ENCODE data around the gene TIMM10. TPM values are rescaled to one million over a fixed set of nuclear protein-coding genes. Genes with fewer than 3 reads are reported as not detected.

TIMM10 gene
- total and polyA plus RNA-seq, 4 donors, result 30.8 to 71.1 (median 37.3) TPM

DNA sequence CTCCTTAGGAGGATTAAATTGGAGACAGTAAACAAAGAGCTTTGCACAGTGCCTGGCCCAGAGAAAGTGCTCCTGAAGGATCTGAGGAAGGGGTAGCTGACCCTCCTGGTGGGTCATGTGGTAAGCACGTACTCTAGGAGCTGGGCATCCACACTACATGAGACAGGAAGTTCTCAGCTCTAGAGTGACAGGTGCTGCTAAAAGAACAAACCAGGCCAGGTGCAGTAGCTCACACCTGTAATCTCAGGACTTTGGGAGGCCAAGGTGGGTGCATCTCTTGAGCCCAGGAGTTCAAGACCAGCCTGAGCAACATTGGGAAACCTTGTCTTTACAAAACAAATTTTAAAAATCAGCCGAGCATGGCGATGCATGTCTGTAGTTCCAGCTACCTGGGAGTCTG is 28.2 kb downstream of the TIMM10 start:
- Histone ChIP-seq H3K27me3 (ENCODE audit: control insufficient read depth in 1 of 2, insufficient read depth in 2 of 2, low read length in 1 of 2) (no peaks in the 10 kb centered on the region), H3K4me1 (ENCODE audit: control insufficient read depth in 1 of 2, insufficient read depth in 2 of 2, low read length in 2 of 2) (no peaks in the 10 kb centered on the region), H3K27ac (ENCODE audit: low read depth in 1 of 2, low read length in 2 of 2) (peak overlapping the region in 1 of 2 donors; percentile 2), H3K4me3 (ENCODE audit: low read length in 2 of 2) (no peak overlapping the region), H3K36me3 (ENCODE audit: control insufficient read depth in 1 of 2, insufficient read depth in 2 of 2, low read length in 1 of 2) (no peaks in the 10 kb centered on the region), H3K9me3 (ENCODE audit: control insufficient read depth, low read length) (no peaks in the 10 kb centered on the region)
- intact Hi-C loops (cut with DNase I), result no loop called here
- no peak for ATAC-seq (ENCODE audit: low FRiP score)
- no peak for DNase-seq
- WGBS, 2 donors, result 95 to 100% methylated on average over 3 of the region's 3 CpGs

DNA sequence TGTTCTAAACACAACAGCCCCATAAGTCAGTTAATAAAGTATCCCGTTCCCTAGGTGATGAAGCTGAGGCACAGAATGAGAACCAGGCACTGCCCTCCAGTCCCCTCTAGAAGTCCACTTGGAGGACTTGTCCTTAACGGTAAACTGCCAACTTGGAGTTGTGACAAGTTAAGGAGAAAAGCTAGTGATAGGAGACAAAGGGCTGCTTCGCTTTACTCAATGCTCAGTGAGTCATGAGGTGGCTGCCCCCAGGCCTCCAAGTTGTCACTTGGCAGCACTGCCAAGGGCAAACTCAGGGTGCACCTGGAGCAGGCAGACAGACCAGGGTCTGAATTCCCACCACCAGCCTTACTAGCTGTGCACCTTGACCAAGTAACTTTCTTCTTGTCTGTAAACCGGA is 28.6 kb downstream of the TIMM10 start:
- H3K4me3 ChIP-seq (ENCODE audit: low read length in 2 of 2), result no peak overlapping the region
- H3K27me3 ChIP-seq (ENCODE audit: control insufficient read depth in 1 of 2, insufficient read depth in 2 of 2, low read length in 1 of 2), result no peaks in the 10 kb centered on the region
- ATAC-seq (ENCODE audit: low FRiP score) (no peak), DNase-seq (no peak)
- H3K36me3 ChIP-seq (ENCODE audit: control insufficient read depth in 1 of 2, insufficient read depth in 2 of 2, low read length in 1 of 2), result no peaks in the 10 kb centered on the region
- H3K4me1 ChIP-seq (ENCODE audit: control insufficient read depth in 1 of 2, insufficient read depth in 2 of 2, low read length in 2 of 2), result no peaks in the 10 kb centered on the region
- WGBS, 2 donors, result 55 to 61% methylated on average over 4 of the region's 4 CpGs
- no peaks in the 10 kb centered on the region for H3K9me3 ChIP-seq (ENCODE audit: control insufficient read depth, low read length)
- no peak overlapping the region for H3K27ac ChIP-seq (ENCODE audit: low read depth in 1 of 2, low read length in 2 of 2)
- intact Hi-C loops (cut with DNase I), result no loop called here

DNA sequence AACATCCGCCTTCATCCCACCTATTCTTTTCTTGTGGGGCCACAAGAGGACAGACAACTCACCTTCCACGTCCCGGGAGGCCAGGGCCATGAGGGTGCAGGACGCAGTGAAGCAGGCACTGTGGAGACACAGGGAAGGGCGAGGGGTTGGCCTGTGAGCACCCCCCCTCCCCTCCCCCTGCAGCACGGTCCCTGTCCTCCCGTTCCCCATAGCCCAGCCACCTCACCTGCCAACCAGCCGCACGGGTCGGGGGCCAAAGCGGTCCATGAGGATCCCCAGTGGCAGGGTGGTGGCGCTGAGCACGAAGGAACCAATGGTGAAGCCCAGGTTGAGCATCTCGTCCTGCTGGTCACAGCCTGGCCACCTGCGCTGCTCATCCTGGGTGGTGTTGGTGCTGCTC is 29.6 kb downstream of the TIMM10 start:
- Histone ChIP-seq H3K27ac (ENCODE audit: low read depth in 1 of 2, low read length in 2 of 2) (no peak overlapping the region), H3K27me3 (ENCODE audit: control insufficient read depth in 1 of 2, insufficient read depth in 2 of 2, low read length in 1 of 2) (no peaks in the 10 kb centered on the region), H3K36me3 (ENCODE audit: control insufficient read depth in 1 of 2, insufficient read depth in 2 of 2, low read length in 1 of 2) (no peaks in the 10 kb centered on the region), H3K4me3 (ENCODE audit: low read length in 2 of 2) (no peak overlapping the region), H3K4me1 (ENCODE audit: control insufficient read depth in 1 of 2, insufficient read depth in 2 of 2, low read length in 2 of 2) (no peaks in the 10 kb centered on the region), H3K9me3 (ENCODE audit: control insufficient read depth, low read length) (no peaks in the 10 kb centered on the region)
- intact Hi-C loops (cut with DNase I), result no loop called here
- DNase-seq (no peak), ATAC-seq (ENCODE audit: low FRiP score) (no peak)
- WGBS, 2 donors, result 92 to 95% methylated on average over 15 of the region's 15 CpGs

- Histone ChIP-seq H3K36me3 (ENCODE audit: control insufficient read depth in 1 of 2, insufficient read depth in 2 of 2, low read length in 1 of 2) (no peaks in the 10 kb centered on the region), H3K9me3 (ENCODE audit: control insufficient read depth, low read length) (no peaks in the 10 kb centered on the region), H3K4me1 (ENCODE audit: control insufficient read depth in 1 of 2, insufficient read depth in 2 of 2, low read length in 2 of 2) (no peaks in the 10 kb centered on the region), H3K27ac (ENCODE audit: low read depth in 1 of 2, low read length in 2 of 2) (no peak overlapping the region), H3K4me3 (ENCODE audit: low read length in 2 of 2) (no peak overlapping the region), H3K27me3 (ENCODE audit: control insufficient read depth in 1 of 2, insufficient read depth in 2 of 2, low read length in 1 of 2) (no peaks in the 10 kb centered on the region)
- peak; percentile 11 for ATAC-seq (ENCODE audit: low FRiP score)
- WGBS, 2 donors, result 87 to 89% methylated on average over 8 of the region's 8 CpGs
- intact Hi-C loops (cut with DNase I), result no loop called here
- DNase-seq, result no peak
These were observed 30.0 kb downstream of the TIMM10 start for GRCh38 chr11:57500515-57500914.

DNA sequence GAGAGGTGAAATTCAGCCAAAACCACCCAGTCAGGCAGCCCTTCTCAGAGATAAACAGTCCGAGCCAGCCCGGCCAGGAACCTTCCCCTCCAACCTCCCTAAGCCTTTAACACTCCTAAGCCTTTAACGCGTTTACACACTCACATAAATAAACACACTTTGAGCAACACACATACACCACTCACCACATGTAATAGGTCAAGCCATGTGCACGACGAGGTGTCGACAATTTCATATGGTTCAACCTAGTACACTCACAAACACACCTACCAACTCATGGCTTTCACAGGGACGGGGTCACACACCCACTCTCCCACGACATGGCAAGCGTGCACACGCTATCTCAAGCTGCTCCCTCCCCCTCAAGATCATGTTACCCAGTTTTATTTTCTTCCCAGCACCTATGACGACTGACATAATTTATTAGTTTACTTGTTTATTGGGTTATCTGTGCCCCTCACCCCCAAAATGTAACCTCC is 30.5 kb downstream of the TIMM10 start:
- Histone ChIP-seq H3K4me3 (ENCODE audit: low read length in 2 of 2) (no peak overlapping the region), H3K27ac (ENCODE audit: low read depth in 1 of 2, low read length in 2 of 2) (peak overlapping the region in 1 of 2 donors; percentile 64), H3K27me3 (ENCODE audit: control insufficient read depth in 1 of 2, insufficient read depth in 2 of 2, low read length in 1 of 2) (no peaks in the 10 kb centered on the region), H3K9me3 (ENCODE audit: control insufficient read depth, low read length) (no peaks in the 10 kb centered on the region), H3K36me3 (ENCODE audit: control insufficient read depth in 1 of 2, insufficient read depth in 2 of 2, low read length in 1 of 2) (no peaks in the 10 kb centered on the region), H3K4me1 (ENCODE audit: control insufficient read depth in 1 of 2, insufficient read depth in 2 of 2, low read length in 2 of 2) (no peaks in the 10 kb centered on the region)
- 36 to 37% methylated on average over 12 of the region's 12 CpGs for WGBS, 2 donors
- intact Hi-C loops (cut with DNase I), result loop anchor here in 1 of 2 donors (2.0 kb wide), 1 partner anchor 27 kb away; no protein-coding TSS in a partner anchor
- ATAC-seq (ENCODE audit: low FRiP score) (no peak), DNase-seq (no peak)

GRCh38 chr11:57499413-57499982 is 31.1 kb downstream of the TIMM10 start:
- Histone ChIP-seq H3K4me3 (ENCODE audit: low read length in 2 of 2) (no peak overlapping the region), H3K9me3 (ENCODE audit: control insufficient read depth, low read length) (no peaks in the 10 kb centered on the region), H3K27ac (ENCODE audit: low read depth in 1 of 2, low read length in 2 of 2) (peak overlapping the region in 1 of 2 donors; percentile 64), H3K36me3 (ENCODE audit: control insufficient read depth in 1 of 2, insufficient read depth in 2 of 2, low read length in 1 of 2) (no peaks in the 10 kb centered on the region), H3K4me1 (ENCODE audit: control insufficient read depth in 1 of 2, insufficient read depth in 2 of 2, low read length in 2 of 2) (no peaks in the 10 kb centered on the region), H3K27me3 (ENCODE audit: control insufficient read depth in 1 of 2, insufficient read depth in 2 of 2, low read length in 1 of 2) (no peaks in the 10 kb centered on the region)
- intact Hi-C loops (cut with DNase I), result loop anchor here in 1 of 2 donors (2.0 kb wide), 1 partner anchor 27 kb away; no protein-coding TSS in a partner anchor
- peak; percentile 97 to 98 for DNase-seq
- 0 to 2% methylated on average over 28 to 34 of the region's 35 CpGs for WGBS, 2 donors
- peak; percentile 98 for ATAC-seq (ENCODE audit: low FRiP score)

DNA sequence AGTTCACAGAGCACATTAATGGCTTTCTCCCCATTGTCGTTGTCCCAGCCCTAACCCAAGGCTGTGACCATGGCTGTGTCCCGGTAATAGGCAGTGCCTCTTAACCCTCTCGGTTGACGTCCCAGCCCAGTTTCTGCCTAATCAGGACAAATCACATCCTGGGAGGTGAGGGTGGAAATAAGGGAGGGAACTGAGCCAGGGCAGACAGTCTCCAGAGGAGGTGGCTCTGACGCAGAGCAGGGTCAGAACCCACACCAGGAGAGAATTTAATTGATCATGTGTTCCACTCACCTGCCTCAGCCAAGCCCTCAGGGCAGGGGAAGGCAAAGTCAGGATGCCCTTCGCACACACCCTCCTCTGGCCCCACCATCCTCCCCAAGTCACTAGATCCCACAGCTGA is 32.0 kb downstream of the TIMM10 start:
- Histone ChIP-seq H3K4me3 (ENCODE audit: low read length in 2 of 2) (no peak overlapping the region), H3K9me3 (ENCODE audit: control insufficient read depth, low read length) (no peaks in the 10 kb centered on the region), H3K36me3 (ENCODE audit: control insufficient read depth in 1 of 2, insufficient read depth in 2 of 2, low read length in 1 of 2) (no peaks in the 10 kb centered on the region), H3K4me1 (ENCODE audit: control insufficient read depth in 1 of 2, insufficient read depth in 2 of 2, low read length in 2 of 2) (no peaks in the 10 kb centered on the region), H3K27ac (ENCODE audit: low read depth in 1 of 2, low read length in 2 of 2) (no peak overlapping the region), H3K27me3 (ENCODE audit: control insufficient read depth in 1 of 2, insufficient read depth in 2 of 2, low read length in 1 of 2) (no peaks in the 10 kb centered on the region)
- DNase-seq (no peak), ATAC-seq (ENCODE audit: low FRiP score) (no peak)
- WGBS, 2 donors, result 86 to 91% methylated on average over 6 of the region's 6 CpGs
- intact Hi-C loops (cut with DNase I), result loop anchor here in 1 of 2 donors (2.0 kb wide), 1 partner anchor 28 kb away; no protein-coding TSS in a partner anchor

DNA sequence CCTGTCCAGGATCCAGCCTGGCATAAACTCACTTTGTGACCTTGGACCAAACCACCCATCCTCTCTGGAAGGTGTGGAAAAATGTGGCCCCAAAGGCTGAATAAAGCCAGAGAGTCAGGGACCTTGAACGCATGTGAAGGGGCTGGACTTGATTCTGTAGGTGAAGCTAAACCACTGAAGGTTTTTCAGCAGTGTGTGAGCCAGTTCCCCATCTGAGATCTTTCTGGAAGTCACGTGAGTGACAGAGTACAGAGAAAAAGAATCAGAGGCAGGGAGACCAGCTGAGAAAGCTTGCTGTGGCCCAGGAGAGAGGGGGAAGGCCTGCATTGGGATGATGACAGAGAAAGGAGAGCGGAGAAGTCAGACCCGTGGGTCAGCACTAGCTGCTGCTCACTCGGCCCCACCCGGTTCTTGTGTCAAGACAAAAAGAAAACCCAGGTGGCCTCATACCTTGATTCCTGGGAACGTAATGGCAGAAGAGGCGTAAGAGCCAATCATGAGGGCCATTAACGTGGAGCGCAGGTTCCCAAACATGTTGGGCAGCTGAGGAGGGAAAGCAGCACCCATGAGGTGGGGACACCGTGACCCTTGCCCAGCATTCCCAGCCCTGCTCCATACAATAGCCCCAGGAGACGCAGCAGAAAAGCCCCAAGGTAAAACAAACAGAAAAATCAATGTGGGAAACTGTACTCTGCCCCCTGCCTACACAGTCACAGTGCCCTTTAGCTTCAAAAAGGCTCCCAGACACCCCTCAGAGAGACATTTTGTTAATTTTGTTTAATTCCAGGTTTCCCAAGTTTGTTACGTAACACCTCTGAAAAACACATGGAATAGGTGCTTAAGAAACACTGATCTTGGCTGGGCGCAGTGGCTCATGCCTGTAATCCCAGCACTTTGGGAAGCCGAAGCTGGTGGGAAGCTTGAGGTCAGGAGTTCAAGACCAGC is 33.0 kb downstream of the TIMM10 start:
- Histone ChIP-seq H3K4me1 (ENCODE audit: control insufficient read depth in 1 of 2, insufficient read depth in 2 of 2, low read length in 2 of 2) (no peaks in the 10 kb centered on the region), H3K9me3 (ENCODE audit: control insufficient read depth, low read length) (no peaks in the 10 kb centered on the region), H3K36me3 (ENCODE audit: control insufficient read depth in 1 of 2, insufficient read depth in 2 of 2, low read length in 1 of 2) (no peaks in the 10 kb centered on the region), H3K27ac (ENCODE audit: low read depth in 1 of 2, low read length in 2 of 2) (no peak overlapping the region), H3K4me3 (ENCODE audit: low read length in 2 of 2) (no peak overlapping the region), H3K27me3 (ENCODE audit: control insufficient read depth in 1 of 2, insufficient read depth in 2 of 2, low read length in 1 of 2) (no peaks in the 10 kb centered on the region)
- DNase-seq (no peak), ATAC-seq (ENCODE audit: low FRiP score) (no peak)
- WGBS, 2 donors, result 92 to 94% methylated on average over 15 of the region's 15 CpGs
- intact Hi-C loops (cut with DNase I), result loop anchor here in 1 of 2 donors (2.0 kb wide), 1 partner anchor 29 kb away; no protein-coding TSS in a partner anchor

Measured in aorta (tissue), 5 donors.